Astrocyte of the cerebellum (primary cell): ENCODE measurements around the gene GPC5.
"Not testable (repeated sequence)": the region's sequence is repeated elsewhere in the genome, so short reads cannot be mapped to it uniquely, and the experiment has no call there.

Source experiments
- DNase-seq: peaks from one replicate; pipeline ENCODE4 v3.0.0-alpha.2; 2011; ENCODE audit warnings: low read depth
- H3K4me3 ChIP-seq: 2 replicates; pipeline ENCODE4 v1.5.1; 2011; ENCODE audit warnings: mild to moderate bottlenecking, low read depth, low read length, moderate library complexity
- in situ Hi-C: cut with HindIII; loops from 2 replicates; pipeline ENCODE4 v1.10.0; 2017; ENCODE audit warnings: low sequenced_read_pairs
- TF ChIP-seq, protein P1 (sequence below): IDR thresholded peaks from 2 replicates; pipeline ENCODE4 v1.5.1; 2012; ENCODE audit warnings: low read length, low read depth, moderate library complexity, mild to moderate bottlenecking; ENCODE audit errors: missing control alignments

Gene GPC5

DNA sequence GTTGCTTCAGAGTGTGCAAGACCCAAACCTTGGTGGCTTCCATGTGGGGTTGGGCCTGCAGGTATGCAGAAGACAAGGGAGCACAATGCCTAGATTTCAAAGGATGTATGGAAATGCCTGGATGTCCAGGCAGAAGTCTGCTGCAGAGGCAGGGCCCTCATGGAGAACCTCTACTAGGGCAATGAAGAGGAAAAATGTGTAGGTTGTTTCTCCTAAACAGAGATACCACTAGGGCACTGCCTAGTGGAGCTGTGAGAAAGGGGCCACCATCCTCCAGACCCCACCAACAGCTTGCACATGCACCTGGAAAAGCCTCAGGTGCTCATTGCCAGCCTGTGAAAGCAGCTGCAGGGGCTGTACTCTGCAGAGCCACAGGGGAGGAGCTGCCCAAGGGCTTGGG is 1295.6 kb downstream of the GPC5 start:
- no peak overlapping the region for H3K4me3 ChIP-seq
- no peak for DNase-seq
- in situ Hi-C loops, result no loop called here
- TF ChIP-seq, protein P1, sequence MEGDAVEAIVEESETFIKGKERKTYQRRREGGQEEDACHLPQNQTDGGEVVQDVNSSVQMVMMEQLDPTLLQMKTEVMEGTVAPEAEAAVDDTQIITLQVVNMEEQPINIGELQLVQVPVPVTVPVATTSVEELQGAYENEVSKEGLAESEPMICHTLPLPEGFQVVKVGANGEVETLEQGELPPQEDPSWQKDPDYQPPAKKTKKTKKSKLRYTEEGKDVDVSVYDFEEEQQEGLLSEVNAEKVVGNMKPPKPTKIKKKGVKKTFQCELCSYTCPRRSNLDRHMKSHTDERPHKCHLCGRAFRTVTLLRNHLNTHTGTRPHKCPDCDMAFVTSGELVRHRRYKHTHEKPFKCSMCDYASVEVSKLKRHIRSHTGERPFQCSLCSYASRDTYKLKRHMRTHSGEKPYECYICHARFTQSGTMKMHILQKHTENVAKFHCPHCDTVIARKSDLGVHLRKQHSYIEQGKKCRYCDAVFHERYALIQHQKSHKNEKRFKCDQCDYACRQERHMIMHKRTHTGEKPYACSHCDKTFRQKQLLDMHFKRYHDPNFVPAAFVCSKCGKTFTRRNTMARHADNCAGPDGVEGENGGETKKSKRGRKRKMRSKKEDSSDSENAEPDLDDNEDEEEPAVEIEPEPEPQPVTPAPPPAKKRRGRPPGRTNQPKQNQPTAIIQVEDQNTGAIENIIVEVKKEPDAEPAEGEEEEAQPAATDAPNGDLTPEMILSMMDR, result no peak

DNA sequence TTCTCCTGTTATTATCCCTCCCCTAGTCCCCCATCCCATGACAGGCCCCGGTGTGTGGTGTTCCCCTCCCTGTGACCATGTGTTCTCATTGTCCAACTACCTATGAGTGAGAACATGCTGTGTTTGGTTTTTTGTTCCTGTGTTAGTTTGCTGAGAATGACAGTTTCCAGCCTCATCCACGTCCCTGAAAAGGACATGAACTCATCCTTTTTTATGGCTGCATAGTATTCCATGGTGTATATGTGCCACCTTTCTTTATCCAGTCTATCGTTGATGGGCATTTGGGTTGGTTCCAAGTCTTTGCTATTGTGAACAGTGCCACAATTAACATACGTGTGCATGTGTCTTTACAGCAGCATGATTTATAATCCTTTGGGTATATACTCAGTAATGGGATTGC is 1297.4 kb downstream of the GPC5 start:
- in situ Hi-C loops, H3K4me3 ChIP-seq, DNase-seq: not testable (repeated sequence)

DNA sequence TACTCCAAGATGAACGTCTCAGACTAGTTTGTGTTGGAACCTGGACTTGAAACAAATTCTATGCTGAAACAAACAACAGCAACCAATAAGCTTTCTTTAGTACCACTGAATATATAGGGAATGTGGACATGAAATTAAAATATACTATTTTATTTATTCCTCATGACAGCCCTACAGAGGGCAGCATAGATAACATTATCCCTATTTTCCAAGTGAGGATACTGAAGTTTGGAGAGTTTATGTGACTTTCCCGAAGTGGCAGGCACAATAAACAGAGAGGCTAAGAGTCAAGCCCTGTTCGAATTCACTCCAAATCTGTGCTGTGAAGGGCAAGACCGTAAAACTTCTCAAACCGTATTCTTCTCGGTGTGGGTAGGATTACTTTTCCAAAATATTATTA is 1318.3 kb downstream of the GPC5 start:
- in situ Hi-C loops, result loop anchor here (25.0 kb wide), 1 partner anchor 496 kb away; no protein-coding TSS in a partner anchor

DNA sequence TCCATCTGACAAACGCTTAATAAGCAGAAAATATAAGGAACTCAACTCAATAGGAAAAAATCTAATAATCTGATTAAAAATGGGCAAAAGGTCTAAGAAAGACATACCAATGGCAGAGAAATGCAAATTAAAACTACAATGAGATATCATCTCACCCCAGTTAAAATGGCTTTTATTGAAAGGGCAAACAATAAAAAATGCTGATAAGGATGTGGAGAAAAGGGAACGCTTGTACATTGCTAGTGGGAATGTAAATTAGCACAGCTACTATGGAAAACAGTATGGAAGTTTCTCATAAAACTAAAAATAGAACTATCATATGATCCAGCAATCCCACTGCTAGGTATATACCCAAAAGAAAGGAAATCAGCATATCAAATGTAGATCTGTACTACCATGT is 1319.4 kb downstream of the GPC5 start:
- in situ Hi-C loops, result loop anchor here (25.0 kb wide), 1 partner anchor 494 kb away; no protein-coding TSS in a partner anchor
- no peak overlapping the region for H3K4me3 ChIP-seq
- TF ChIP-seq, protein P1, result no peak
- no peak for DNase-seq

More for the DNA sequence above, 1318.3 kb downstream of the GPC5 start:
- H3K4me3 ChIP-seq, result no peak overlapping the region
- TF ChIP-seq, protein P1, result peak; percentile 27
- peak; percentile 13 for DNase-seq

DNA sequence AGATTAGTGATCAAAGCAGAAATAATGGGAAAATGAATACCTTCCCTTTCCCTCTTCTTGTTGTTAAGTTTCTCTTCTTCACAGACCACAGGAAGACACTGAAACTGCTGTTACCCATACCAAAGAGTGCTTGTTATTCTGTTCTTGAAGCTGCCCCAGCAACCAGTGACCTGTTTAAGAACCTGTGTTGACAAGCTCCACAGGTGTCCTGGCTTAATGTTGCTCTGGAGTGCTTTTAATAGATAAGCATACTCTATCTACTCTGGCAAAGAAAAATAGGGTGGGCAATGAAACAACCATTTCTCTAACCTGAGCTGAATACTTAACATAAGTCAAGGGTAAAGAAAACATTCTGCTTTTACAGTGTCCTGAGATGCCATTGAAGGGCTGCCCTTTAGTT is 1321.4 kb downstream of the GPC5 start:
- in situ Hi-C loops, result loop anchor here (25.0 kb wide), 1 partner anchor 492 kb away; no protein-coding TSS in a partner anchor
- TF ChIP-seq, protein P1, result no peak
- no peak for DNase-seq
- H3K4me3 ChIP-seq, result no peak overlapping the region

DNA sequence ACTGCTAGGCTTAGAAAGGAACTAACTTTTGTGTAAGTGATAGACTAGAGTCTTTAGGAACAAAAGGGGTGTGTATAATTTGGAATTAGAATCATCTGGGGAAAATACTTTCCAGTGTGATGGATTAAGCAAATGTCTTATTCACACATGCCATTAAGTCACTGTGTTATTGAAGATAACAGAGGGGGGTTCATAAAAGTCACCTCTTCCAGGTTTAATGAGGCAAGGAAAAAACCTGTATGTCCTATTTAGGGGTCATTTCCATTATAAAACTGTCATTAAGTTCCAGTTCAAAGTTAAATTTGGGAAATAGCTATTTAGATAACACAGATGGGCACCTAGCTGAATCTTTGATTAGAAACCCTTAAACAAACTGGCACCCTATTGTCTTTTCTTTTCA is 1323.2 kb downstream of the GPC5 start:
- DNase-seq, result no peak
- in situ Hi-C loops, result loop anchor here (25.0 kb wide), 1 partner anchor 491 kb away; no protein-coding TSS in a partner anchor
- H3K4me3 ChIP-seq, result no peak overlapping the region
- TF ChIP-seq, protein P1, result no peak

DNA sequence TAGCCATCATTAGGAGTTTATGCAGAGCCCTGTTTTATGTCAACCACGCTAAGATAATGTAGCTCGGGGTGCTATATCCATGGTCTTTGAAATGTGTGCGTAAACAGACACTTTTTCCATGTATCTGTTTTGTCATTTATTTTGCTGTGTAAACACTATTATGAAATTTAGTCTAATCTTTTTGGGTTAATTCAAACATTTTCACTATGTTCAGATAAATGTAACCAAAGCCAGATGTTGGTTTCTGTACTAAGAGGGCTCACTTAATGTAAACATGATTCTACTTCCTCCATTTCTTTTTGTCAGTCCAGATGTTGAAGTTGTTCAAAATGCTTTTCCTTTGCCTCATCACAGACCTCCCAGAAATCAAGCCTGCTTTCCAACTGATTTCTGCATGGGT is 1328.7 kb downstream of the GPC5 start:
- DNase-seq, result no peak
- in situ Hi-C loops, result no loop called here
- TF ChIP-seq, protein P1, result no peak

More for the DNA sequence above, 1328.7 kb downstream of the GPC5 start:
- H3K4me3 ChIP-seq, result no peak overlapping the region
